Activated B cell treated with CpG ODN at 0.5 μM for 24 hours (primary cell): ENCODE results near the gene ZMYND19. TPM values are rescaled to one million over a fixed set of nuclear protein-coding genes. Genes with fewer than 3 reads are reported as not detected.
"Not testable (repeated sequence)": the region's sequence is repeated elsewhere in the genome, so short reads cannot be mapped to it uniquely, and the experiment has no call there.

Experiments
- ATAC-seq: fragments of 200-7000 bp; cut with Tn5 transposase; one replicate; pipeline ENCODE4 v1.10.0; 2021; ENCODE audit warnings: low read depth, mild to moderate bottlenecking, moderate library complexity
- CTCF ChIA-PET: fragments of 350-600 bp; sonication (Branson Sonifier 250); formaldehyde crosslinking; loops from one replicate; lab custom pipeline; 2021; ENCODE audit warnings: antibody characterized with exemption; lab: Charles Lee
- POLR2A ChIA-PET: fragments of 350-600 bp; sonication (Branson Sonifier 250); formaldehyde crosslinking; loops from one replicate; lab custom pipeline; 2021; ENCODE audit warnings: antibody characterized with exemption; lab: Charles Lee
- DNase-seq: peaks from one replicate; pipeline ENCODE4 v3.0.0; 2022
- H3K27ac Mint-ChIP-seq: one replicate; pipeline ENCODE4 v1.8.0; 2020; ENCODE audit warnings: mixed read lengths
- H3K27me3 Mint-ChIP-seq: one replicate; pipeline ENCODE4 v1.8.0; 2021; ENCODE audit warnings: mixed read lengths
- H3K36me3 Mint-ChIP-seq: one replicate; pipeline ENCODE4 v1.8.0; 2021; ENCODE audit warnings: low read depth, mixed read lengths
- H3K4me1 Mint-ChIP-seq: one replicate; pipeline ENCODE4 v1.8.0; 2021; ENCODE audit warnings: mixed read lengths
- H3K4me3 Mint-ChIP-seq: one replicate; pipeline ENCODE4 v1.8.0; 2020; ENCODE audit warnings: mild to moderate bottlenecking, mixed read lengths
- H3K9me3 Mint-ChIP-seq: one replicate; pipeline ENCODE4 v1.8.0; 2020; ENCODE audit warnings: mixed read lengths
- CTCF ChIP-seq: fragments of 200-600 bp; IDR thresholded peaks from one replicate; pipeline ENCODE4 v1.8.0; 2022; ENCODE audit warnings: antibody characterized with exemption, mild to moderate bottlenecking
- intact Hi-C: fragments of 100-400 bp; cut with micrococcal nuclease; formaldehyde crosslinking; loops from one replicate; pipeline ENCODE4 v1.15.1; 2024
- total RNA-seq: library from RNA; stranded (reverse); gene quantifications from 2 replicates; pipeline ENCODE4 v1.2.3, GENCODE V29; 2022

ZMYND19 gene
- total RNA-seq, 1 donor from 2014 or later: 21.9 TPM

GRCh38 chr9:137626464-137626863, 36.2 kb upstream of the ZMYND19 start:
- H3K27me3 Mint-ChIP-seq: no peaks in the 10 kb centered on the region
- TF ChIP-seq CTCF: no peak
- no peak for DNase-seq
- CTCF ChIA-PET: interaction anchor here (0.7 to 1.5 kb wide), 2 partner anchors 14 to 40 kb away, joined by 3 read pairs; no protein-coding TSS in a partner anchor
- POLR2A ChIA-PET: interaction anchor here (4.2 kb wide), 1 partner anchor 7 kb away, joined by 30 read pairs; the partner anchor contains the start of gene EHMT1
- no peak overlapping the region for H3K4me3 Mint-ChIP-seq
- ATAC-seq: no peak
- H3K4me1 Mint-ChIP-seq: peaks cover 59% of the 10 kb centered on the region
- peaks cover 17% of the 10 kb centered on the region for H3K36me3 Mint-ChIP-seq
- H3K27ac Mint-ChIP-seq: no peak overlapping the region
- H3K9me3 Mint-ChIP-seq: no peaks in the 10 kb centered on the region
- intact Hi-C loops: no loop called here

GRCh38 chr9:137622211-137622610, 31.9 kb upstream of the ZMYND19 start:
- H3K27me3 Mint-ChIP-seq, intact Hi-C loops, H3K9me3 Mint-ChIP-seq, DNase-seq, H3K27ac Mint-ChIP-seq, H3K4me3 Mint-ChIP-seq, CTCF ChIA-PET, ATAC-seq: not testable (repeated sequence)
- peaks cover 54% of the 10 kb centered on the region for H3K4me1 Mint-ChIP-seq
- peaks cover 19% of the 10 kb centered on the region for H3K36me3 Mint-ChIP-seq
- POLR2A ChIA-PET: interaction anchor here (0.6 kb wide), 2 partner anchors 8 to 61 kb away, joined by 3 read pairs; no protein-coding TSS in a partner anchor

- H3K27me3 Mint-ChIP-seq: no peaks in the 10 kb centered on the region
- H3K4me1 Mint-ChIP-seq: peaks cover 56% of the 10 kb centered on the region
- POLR2A ChIA-PET: interaction anchor here (0.6 to 1.0 kb wide), 2 partner anchors 7 to 14 kb away, joined by 3 to 7 read pairs; no protein-coding TSS in a partner anchor
- ATAC-seq: no peak
- H3K4me3 Mint-ChIP-seq: peak overlapping the region; percentile 44
- CTCF ChIA-PET: no interaction called here
- no peak for DNase-seq
- peaks cover 19% of the 10 kb centered on the region for H3K36me3 Mint-ChIP-seq
- intact Hi-C loops: no loop called here
- no peak for TF ChIP-seq CTCF
- H3K27ac Mint-ChIP-seq: peak overlapping the region; percentile 4
- no peaks in the 10 kb centered on the region for H3K9me3 Mint-ChIP-seq
Observed at GRCh38 chr9:137621131-137621757, 30.9 kb upstream of the ZMYND19 start.

- ATAC-seq (no peak), DNase-seq (no peak)
- Mint-ChIP-seq H3K36me3 (peaks cover 24% of the 10 kb centered on the region), H3K27me3 (no peaks in the 10 kb centered on the region), H3K9me3 (no peaks in the 10 kb centered on the region), H3K27ac (peak overlapping the region; percentile 4), H3K4me3 (peak overlapping the region; percentile 91), H3K4me1 (peaks cover 55% of the 10 kb centered on the region)
- ChIA-PET POLR2A (interaction anchor here (1.0 to 2.3 kb wide), 3 partner anchors 12 to 68 kb away, joined by 7 to 17 read pairs (median 8); partner anchors contain the start of gene MRPL41), CTCF (no interaction called here)
- intact Hi-C loops: no loop called here
- TF ChIP-seq CTCF: no peak
Observed at GRCh38 chr9:137620581-137620980, 30.3 kb upstream of the ZMYND19 start.

- peaks cover 49% of the 10 kb centered on the region for H3K4me1 Mint-ChIP-seq
- ChIA-PET POLR2A (interaction anchor here (1.0 to 2.3 kb wide), 7 partner anchors 8 to 68 kb away, joined by 3 to 30 read pairs (median 9); partner anchors contain the start of genes ARRDC1 and MRPL41), CTCF (interaction anchor here (1.0 kb wide), 1 partner anchor 76 kb away, joined by 3 read pairs; no protein-coding TSS in a partner anchor)
Observed at GRCh38 chr9:137620048-137620405, 29.7 kb upstream of the ZMYND19 start.

More at GRCh38 chr9:137620048-137620405, 29.7 kb upstream of the ZMYND19 start:
- H3K36me3 Mint-ChIP-seq: peaks cover 22% of the 10 kb centered on the region
- no peak for DNase-seq
- intact Hi-C loops: no loop called here
- no peaks in the 10 kb centered on the region for H3K27me3 Mint-ChIP-seq
- TF ChIP-seq CTCF: no peak
- no peak for ATAC-seq
- H3K9me3 Mint-ChIP-seq: no peaks in the 10 kb centered on the region
- peak overlapping the region; percentile 91 for H3K4me3 Mint-ChIP-seq
- peak overlapping the region; percentile 90 for H3K27ac Mint-ChIP-seq
